GM18519 (cell line): ENCODE results near the gene KANSL1.
"Not testable (repeated sequence)": the region's sequence is repeated elsewhere in the genome, so short reads cannot be mapped to it uniquely, and the experiment has no call there.

Experiments
- ATAC-seq: cut with Tn5 transposase; IDR thresholded peaks from one replicate; pipeline ENCODE4 v1.9.1; 2021; ENCODE audit warnings: mild to moderate bottlenecking, moderate library complexity; ENCODE audit not compliant: unreplicated experiment, low FRiP score

Gene KANSL1

DNA sequence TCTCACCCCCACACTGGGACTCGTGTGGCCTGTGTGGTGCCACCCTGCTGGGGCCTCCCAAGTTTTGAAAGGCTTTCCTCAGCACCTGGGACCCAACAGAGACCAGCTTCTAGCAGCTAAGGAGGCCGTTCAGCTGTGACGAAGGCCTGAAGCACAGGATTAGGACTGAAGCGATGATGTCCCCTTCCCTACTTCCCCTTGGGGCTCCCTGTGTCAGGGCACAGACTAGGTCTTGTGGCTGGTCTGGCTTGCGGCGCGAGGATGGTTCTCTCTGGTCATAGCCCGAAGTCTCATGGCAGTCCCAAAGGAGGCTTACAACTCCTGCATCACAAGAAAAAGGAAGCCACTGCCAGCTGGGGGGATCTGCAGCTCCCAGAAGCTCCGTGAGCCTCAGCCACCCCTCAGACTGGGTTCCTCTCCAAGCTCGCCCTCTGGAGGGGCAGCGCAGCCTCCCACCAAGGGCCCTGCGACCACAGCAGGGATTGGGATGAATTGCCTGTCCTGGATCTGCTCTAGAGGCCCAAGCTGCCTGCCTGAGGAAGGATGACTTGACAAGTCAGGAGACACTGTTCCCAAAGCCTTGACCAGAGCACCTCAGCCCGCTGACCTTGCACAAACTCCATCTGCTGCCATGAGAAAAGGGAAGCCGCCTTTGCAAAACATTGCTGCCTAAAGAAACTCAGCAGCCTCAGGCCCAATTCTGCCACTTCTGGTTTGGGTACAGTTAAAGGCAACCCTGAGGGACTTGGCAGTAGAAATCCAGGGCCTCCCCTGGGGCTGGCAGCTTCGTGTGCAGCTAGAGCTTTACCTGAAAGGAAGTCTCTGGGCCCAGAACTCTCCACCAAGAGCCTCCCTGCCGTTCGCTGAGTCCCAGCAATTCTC lies 166.8 kb downstream of the KANSL1 start:
- ATAC-seq = no peak

DNA sequence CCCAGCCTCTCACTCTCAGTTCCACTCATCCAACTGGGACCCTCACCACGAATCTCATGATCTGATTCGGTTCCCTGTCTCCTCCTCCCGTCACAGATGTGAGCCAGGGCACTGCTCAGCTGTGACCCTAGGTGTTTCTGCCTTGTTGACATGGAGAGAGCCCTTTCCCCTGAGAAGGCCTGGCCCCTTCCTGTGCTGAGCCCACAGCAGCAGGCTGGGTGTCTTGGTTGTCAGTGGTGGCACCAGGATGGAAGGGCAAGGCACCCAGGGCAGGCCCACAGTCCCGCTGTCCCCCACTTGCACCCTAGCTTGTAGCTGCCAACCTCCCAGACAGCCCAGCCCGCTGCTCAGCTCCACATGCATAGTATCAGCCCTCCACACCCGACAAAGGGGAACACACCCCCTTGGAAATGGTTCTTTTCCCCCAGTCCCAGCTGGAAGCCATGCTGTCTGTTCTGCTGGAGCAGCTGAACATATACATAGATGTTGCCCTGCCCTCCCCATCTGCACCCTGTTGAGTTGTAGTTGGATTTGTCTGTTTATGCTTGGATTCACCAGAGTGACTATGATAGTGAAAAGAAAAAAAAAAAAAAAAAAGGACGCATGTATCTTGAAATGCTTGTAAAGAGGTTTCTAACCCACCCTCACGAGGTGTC lies 167.6 kb downstream of the KANSL1 start:
- no peak for ATAC-seq

DNA sequence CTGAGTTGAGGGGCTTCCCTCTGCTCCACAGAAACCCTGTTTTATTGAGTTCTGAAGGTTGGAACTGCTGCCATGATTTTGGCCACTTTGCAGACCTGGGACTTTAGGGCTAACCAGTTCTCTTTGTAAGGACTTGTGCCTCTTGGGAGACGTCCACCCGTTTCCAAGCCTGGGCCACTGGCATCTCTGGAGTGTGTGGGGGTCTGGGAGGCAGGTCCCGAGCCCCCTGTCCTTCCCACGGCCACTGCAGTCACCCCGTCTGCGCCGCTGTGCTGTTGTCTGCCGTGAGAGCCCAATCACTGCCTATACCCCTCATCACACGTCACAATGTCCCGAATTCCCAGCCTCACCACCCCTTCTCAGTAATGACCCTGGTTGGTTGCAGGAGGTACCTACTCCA lies 168.2 kb downstream of the KANSL1 start:
- ATAC-seq = no peak

DNA sequence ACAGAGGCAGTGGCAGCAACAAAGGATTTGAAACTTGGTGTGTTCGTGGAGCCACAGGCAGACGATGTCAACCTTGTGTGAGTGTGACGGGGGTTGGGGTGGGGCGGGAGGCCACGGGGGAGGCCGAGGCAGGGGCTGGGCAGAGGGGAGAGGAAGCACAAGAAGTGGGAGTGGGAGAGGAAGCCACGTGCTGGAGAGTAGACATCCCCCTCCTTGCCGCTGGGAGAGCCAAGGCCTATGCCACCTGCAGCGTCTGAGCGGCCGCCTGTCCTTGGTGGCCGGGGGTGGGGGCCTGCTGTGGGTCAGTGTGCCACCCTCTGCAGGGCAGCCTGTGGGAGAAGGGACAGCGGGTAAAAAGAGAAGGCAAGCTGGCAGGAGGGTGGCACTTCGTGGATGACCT lies 168.6 kb downstream of the KANSL1 start:
- ATAC-seq = no peak

DNA sequence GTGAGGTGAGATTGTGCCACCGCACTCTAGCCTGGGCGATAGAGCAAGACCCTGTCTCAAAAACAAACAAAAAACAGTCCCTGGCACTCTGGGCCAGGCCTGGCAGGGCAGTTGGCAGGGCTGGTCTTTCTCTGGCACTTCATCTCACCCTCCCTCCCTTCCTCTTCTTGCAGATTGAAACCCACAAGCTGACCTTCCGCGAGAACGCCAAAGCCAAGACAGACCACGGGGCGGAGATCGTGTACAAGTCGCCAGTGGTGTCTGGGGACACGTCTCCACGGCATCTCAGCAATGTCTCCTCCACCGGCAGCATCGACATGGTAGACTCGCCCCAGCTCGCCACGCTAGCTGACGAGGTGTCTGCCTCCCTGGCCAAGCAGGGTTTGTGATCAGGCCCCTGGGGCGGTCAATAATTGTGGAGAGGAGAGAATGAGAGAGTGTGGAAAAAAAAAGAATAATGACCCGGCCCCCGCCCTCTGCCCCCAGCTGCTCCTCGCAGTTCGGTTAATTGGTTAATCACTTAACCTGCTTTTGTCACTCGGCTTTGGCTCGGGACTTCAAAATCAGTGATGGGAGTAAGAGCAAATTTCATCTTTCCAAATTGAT lies 169.3 kb downstream of the KANSL1 start:
- no peak for ATAC-seq

DNA sequence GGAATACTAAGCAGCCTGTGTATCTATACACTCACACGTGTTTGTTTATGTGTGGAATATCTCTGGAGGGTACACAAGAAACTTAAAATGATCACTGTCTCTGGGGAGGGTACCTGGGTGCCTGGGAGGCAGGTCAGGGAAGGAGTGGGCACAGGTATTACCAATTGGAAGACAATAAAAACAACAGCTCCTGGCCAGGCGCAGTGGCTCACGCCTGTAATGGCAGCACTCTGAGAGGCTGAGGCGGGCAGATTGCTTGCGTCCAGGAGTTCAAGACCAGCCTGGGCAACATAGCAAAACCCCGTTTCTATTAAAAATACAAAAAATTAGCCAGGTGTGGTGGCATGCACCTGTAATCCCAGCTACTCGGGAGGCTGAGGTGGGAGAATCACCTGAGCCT lies 169.9 kb downstream of the KANSL1 start:
- not testable (repeated sequence) for ATAC-seq

DNA sequence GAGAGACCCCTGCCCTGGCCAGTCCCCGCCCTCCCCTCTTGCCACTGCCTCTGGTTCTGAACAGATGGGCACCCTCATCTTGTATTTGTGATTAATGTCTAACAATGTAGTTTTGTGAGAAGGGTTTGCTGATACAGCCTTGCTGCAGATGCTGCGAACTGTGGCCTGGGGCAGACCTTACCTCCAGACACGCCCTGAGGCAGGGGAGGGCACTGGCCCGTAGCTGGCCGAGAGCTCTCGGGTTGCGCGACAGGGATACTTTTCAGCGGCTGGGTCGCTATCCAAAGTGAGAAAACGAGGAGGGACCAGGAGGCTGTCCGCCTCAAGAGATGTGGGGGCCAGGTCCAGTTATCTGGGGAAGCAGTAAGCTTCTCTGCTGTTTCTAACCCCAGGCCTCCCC lies 172.2 kb downstream of the KANSL1 start:
- no peak for ATAC-seq

DNA sequence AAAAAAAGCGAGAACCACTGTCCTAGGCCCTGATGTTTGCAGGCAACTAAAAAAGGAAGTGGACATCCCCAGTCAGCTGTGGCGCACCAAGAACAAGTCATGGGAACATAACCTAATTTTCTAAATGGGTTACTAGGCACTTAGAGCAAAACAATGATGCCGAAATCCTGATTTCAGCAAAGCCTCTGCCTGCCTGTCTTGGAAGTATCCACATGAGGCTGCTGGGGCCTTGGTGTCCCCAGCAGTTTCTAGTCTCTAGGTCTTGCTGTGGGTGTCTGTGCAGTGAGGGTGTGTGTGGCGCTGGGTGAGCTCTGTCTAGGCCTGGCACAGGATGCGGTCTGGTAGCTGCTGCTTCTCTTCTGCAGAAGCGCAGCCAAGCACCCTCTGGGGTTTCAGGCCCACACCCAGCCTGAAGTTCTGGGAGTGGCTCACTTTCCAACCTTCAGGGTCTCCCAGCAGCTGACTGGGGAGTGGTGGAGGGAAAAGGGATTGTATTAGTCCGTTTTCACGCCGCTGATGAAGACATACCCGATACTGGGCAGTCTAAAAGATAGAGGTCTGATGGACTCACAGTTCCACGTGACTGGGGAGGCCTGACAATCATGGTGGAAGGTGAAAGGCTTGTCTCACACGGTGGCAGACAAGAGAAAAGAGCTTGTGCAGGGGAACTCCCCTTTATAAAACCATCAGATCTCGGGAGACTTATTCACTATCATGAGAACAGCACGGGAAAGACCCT lies 173.0 kb downstream of the KANSL1 start:
- no peak for ATAC-seq

DNA sequence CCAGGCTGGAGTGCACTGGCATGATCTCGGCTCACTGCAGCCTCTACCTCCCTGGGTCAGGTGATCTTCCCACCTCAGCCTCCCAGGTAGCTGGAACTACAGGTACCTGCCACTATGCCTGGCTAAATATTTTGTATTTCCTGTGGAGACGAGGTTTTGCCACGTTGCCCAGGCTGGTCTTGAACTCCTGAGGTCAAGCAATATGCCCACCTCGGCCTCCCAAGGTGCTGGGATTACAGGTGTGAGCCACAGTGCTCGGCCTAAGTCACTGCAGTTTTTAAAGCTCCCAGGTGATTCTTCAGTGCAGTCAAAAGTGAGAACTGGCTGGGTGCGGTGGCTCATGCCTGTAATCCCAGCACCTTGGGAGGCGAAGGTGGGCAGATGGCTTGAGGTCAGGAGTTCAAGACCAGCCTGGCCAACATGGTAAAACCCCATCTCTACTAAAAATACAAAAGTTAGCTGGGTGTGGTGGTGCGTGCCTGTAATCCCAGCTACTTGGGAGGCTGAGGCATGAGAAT lies 173.8 kb downstream of the KANSL1 start:
- not testable (repeated sequence) for ATAC-seq

DNA sequence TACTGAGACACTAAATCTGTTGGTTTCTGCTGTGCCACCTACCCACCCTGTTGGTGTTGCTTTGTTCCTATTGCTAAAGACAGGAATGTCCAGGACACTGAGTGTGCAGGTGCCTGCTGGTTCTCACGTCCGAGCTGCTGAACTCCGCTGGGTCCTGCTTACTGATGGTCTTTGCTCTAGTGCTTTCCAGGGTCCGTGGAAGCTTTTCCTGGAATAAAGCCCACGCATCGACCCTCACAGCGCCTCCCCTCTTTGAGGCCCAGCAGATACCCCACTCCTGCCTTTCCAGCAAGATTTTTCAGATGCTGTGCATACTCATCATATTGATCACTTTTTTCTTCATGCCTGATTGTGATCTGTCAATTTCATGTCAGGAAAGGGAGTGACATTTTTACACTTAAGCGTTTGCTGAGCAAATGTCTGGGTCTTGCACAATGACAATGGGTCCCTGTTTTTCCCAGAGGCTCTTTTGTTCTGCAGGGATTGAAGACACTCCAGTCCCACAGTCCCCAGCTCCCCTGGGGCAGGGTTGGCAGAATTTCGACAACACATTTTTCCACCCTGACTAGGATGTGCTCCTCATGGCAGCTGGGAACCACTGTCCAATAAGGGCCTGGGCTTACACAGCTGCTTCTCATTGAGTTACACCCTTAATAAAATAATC lies 179.6 kb downstream of the KANSL1 start:
- ATAC-seq = no peak

DNA sequence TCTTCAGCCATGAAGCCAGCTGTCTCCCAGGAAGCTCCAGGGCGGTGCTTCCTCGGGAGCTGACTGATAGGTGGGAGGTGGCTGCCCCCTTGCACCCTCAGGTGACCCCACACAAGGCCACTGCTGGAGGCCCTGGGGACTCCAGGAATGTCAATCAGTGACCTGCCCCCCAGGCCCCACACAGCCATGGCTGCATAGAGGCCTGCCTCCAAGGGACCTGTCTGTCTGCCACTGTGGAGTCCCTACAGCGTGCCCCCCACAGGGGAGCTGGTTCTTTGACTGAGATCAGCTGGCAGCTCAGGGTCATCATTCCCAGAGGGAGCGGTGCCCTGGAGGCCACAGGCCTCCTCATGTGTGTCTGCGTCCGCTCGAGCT lies 180.1 kb downstream of the KANSL1 start:
- no peak for ATAC-seq

DNA sequence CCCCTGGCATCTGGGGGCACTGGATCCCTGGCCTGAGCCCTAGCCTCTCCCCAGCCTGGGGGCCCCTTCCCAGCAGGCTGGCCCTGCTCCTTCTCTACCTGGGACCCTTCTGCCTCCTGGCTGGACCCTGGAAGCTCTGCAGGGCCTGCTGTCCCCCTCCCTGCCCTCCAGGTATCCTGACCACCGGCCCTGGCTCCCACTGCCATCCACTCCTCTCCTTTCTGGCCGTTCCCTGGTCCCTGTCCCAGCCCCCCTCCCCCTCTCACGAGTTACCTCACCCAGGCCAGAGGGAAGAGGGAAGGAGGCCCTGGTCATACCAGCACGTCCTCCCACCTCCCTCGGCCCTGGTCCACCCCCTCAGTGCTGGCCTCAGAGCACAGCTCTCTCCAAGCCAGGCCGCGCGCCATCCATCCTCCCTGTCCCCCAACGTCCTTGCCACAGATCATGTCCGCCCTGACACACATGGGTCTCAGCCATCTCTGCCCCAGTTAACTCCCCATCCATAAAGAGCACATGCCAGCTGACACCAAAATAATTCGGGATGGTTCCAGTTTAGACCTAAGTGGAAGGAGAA lies 180.6 kb downstream of the KANSL1 start:
- no peak for ATAC-seq

DNA sequence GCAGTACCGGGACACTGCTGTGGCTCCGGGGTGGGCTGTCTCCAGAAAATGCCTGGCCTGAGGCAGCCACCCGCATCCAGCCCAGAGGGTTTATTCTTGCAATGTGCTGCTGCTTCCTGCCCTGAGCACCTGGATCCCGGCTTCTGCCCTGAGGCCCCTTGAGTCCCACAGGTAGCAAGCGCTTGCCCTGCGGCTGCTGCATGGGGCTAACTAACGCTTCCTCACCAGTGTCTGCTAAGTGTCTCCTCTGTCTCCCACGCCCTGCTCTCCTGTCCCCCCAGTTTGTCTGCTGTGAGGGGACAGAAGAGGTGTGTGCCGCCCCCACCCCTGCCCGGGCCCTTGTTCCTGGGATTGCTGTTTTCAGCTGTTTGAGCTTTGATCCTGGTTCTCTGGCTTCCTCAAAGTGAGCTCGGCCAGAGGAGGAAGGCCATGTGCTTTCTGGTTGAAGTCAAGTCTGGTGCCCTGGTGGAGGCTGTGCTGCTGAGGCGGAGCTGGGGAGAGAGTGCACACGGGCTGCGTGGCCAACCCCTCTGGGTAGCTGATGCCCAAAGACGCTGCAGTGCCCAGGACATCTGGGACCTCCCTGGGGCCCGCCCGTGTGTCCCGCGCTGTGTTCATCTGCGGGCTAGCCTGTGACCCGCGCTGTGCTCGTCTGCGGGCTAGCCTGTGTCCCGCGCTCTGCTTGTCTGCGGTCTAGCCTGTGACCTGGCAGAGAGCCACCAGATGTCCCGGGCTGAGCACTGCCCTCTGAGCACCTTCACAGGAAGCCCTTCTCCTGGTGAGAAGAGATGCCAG lies 181.3 kb downstream of the KANSL1 start:
- ATAC-seq = no peak

DNA sequence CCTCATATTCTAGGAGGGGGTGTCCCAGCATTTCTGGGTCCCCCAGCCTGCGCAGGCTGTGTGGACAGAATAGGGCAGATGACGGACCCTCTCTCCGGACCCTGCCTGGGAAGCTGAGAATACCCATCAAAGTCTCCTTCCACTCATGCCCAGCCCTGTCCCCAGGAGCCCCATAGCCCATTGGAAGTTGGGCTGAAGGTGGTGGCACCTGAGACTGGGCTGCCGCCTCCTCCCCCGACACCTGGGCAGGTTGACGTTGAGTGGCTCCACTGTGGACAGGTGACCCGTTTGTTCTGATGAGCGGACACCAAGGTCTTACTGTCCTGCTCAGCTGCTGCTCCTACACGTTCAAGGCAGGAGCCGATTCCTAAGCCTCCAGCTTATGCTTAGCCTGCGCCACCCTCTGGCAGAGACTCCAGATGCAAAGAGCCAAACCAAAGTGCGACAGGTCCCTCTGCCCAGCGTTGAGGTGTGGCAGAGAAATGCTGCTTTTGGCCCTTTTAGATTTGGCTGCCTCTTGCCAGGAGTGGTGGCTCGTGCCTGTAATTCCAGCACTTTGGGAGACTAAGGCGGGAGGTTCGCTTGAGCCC lies 182.5 kb downstream of the KANSL1 start:
- no peak for ATAC-seq

DNA sequence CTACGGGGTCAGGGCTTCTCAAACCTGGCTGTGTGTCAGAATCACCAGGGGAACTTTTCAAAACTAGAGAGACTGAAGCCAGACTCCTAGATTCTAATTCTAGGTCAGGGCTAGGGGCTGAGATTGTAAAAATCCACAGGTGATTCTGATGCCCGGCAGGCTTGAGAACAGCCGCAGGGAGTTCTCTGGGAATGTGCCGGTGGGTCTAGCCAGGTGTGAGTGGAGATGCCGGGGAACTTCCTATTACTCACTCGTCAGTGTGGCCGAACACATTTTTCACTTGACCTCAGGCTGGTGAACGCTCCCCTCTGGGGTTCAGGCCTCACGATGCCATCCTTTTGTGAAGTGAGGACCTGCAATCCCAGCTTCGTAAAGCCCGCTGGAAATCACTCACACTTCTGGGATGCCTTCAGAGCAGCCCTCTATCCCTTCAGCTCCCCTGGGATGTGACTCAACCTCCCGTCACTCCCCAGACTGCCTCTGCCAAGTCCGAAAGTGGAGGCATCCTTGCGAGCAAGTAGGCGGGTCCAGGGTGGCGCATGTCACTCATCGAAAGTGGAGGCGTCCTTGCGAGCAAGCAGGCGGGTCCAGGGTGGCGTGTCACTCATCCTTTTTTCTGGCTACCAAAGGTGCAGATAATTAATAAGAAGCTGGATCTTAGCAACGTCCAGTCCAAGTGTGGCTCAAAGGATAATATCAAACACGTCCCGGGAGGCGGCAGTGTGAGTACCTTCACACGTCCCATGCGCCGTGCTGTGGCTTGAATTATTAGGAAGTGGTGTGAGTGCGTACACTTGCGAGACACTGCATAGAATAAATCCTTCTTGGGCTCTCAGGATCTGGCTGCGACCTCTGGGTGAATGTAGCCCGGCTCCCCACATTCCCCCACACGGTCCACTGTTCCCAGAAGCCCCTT lies 183.3 kb downstream of the KANSL1 start:
- no peak for ATAC-seq

DNA sequence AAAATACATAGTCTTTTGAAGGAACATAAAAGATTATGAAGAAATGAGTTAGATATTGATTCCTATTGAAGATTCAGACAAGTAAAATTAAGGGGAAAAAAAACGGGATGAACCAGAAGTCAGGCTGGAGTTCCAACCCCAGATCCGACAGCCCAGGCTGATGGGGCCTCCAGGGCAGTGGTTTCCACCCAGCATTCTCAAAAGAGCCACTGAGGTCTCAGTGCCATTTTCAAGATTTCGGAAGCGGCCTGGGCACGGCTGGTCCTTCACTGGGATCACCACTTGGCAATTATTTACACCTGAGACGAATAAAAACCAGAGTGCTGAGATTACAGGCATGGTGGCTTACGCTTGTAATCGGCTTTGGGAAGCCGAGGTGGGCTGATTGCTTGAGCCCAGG lies 184.6 kb downstream of the KANSL1 start:
- no peak for ATAC-seq

DNA sequence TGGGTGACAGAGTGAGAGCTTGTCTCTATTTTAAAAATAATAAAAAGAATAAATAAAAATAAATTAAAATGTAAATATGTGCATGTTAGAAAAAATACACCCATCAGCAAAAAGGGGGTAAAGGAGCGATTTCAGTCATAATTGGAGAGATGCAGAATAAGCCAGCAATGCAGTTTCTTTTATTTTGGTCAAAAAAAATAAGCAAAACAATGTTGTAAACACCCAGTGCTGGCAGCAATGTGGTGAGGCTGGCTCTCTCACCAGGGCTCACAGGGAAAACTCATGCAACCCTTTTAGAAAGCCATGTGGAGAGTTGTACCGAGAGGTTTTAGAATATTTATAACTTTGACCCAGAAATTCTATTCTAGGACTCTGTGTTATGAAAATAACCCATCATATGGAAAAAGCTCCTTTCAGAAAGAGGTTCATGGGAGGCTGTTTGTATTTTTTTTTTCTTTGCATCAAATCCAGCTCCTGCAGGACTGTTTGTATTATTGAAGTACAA lies 185.7 kb downstream of the KANSL1 start:
- no peak for ATAC-seq
